Measurements from ENCODE around the gene RO60. TPM values are rescaled to one million over a fixed set of nuclear protein-coding genes. Genes with fewer than 3 reads are reported as not detected.

RO60 gene
- total and polyA plus RNA-seq, 2 of the 4 experiments (the other 2 are of a cell fraction) = 10.9 to 161 TPM

DNA sequence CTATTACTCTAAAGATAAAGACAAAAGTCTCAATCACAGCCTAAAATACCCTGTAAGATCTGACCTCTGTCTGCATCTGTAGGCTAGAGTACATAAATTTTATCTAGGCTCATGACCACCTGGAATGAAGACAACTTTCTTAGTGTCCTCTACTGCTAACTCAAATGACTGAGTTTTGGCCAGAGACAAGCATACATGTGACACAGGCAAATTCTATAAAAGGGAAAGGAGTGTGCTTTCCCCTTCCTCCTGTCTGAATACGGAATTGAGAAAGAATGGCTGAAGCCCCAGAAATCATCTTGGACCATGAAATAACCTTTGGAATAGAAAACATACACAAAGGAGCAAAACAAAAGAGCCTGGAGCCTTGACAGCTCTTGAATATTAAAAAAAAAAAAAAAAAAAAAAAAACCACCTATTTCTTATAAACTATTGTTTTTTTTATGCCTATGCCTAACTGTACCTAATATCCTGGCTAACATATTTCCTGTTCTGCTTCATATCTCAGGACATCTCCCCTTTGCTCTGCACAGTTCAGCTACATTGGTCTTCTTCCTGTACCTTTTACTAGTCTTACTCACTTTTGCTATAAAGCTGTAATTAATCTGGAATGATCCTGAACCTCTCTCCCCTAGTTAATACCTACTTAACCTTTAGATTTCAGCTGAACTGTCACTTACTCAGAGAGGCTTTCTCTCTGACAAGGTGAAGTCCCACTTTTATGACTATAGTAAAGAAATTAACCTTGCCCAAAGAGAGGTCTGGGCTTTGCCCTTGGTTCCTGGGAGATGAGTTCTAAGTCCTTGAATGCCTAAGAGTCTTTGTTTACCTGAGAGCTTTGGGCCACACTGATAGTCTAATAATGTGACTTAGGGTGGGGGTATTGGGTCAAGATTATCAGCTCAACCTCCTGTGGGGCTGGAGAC is 16.4 kb upstream of the RO60 start:
- POLR2A ChIA-PET (ENCODE audit: unreplicated experiment) = no interaction called here
- in situ Hi-C loops (cut with MboI; ENCODE audit: low sequenced_read_pairs) = no loop called here
- no CpG with 5 or more reads among the region's 1 CpG for WGBS, 2 experiments (ENCODE audit: extremely low coverage in 2 of 2, insufficient read length in 1 of 2)

More for the DNA sequence above, 16.4 kb upstream of the RO60 start:
- H3K9me1 ChIP-seq (ENCODE audit: insufficient read depth, low read length) = no peaks in the 10 kb centered on the region
- BruUV-seq (replicated peaks) = no TSS peak
- ATAC-seq (ENCODE audit: low read depth) = no peak
- H2BK15ac ChIP-seq (ENCODE audit: low read depth, low read length) = no peak overlapping the region
- no peaks in the 10 kb centered on the region for H3K4me1 ChIP-seq (ENCODE audit: control insufficient read depth, insufficient read depth, low read length)
- dilution Hi-C loops (cut with HindIII; ENCODE audit: low sequenced_read_pairs, unreplicated experiment) (no loop called here), intact Hi-C loops (cut with micrococcal nuclease) (no loop called here)
- no peak overlapping the region for H2AK5ac ChIP-seq (ENCODE audit: low read depth, low read length)
- CTCF ChIA-PET = no interaction called here
- peaks cover 9 to 15% of the 10 kb centered on the region in 2 experiments; a peak in 3 of 4 replicates for H3K79me1 ChIP-seq (ENCODE audit: low read depth in 1 of 2, low read length in 2 of 2)
- no peak for DNase-seq
- H4K20me1 ChIP-seq (ENCODE audit: insufficient read depth, low read length) = no peaks in the 10 kb centered on the region
- H4K5ac ChIP-seq (ENCODE audit: low read depth, low read length) = no peak overlapping the region
- H3K4me2 ChIP-seq (ENCODE audit: low read depth, low read length) = no peak overlapping the region
- no peak overlapping the region for H2BK5ac ChIP-seq (ENCODE audit: low read depth, low read length, poor library complexity, severe bottlenecking)
- H4K91ac ChIP-seq (ENCODE audit: insufficient read depth, low read depth, low read length) = no peak overlapping the region
- H3K23ac ChIP-seq (ENCODE audit: low read depth, low read length) = no peak overlapping the region
- H2AFZ ChIP-seq (replicated peaks; ENCODE audit: low read length, poor library complexity) = no peak overlapping the region
- peaks cover 11% of the 10 kb centered on the region for H3K36me3 ChIP-seq (ENCODE audit: control insufficient read depth, insufficient read depth, low read length)
- no peak overlapping the region for H3K18ac ChIP-seq (ENCODE audit: low read depth, low read length)
- no peak for TF ChIP-seq SMC3 (IDR thresholded peaks at IDR 0.05; ENCODE audit: low read depth, low read length)
- no peak for TF ChIP-seq RAD21 (IDR thresholded peaks at IDR 0.05; ENCODE audit: low read length)
- TF ChIP-seq CHD1 (IDR thresholded peaks at IDR 0.05; ENCODE audit: low read depth, low read length) = no peak
- TF ChIP-seq CEBPB (IDR thresholded peaks at IDR 0.05; ENCODE audit: low read depth, low read length) = no peak
- TF ChIP-seq RFX5 (IDR thresholded peaks at IDR 0.05; ENCODE audit: low read depth, low read length) = no peak
- no peak for TF ChIP-seq FOS (IDR thresholded peaks at IDR 0.05; ENCODE audit: low read depth, low read length)
- no peak for TF ChIP-seq MAZ (IDR thresholded peaks at IDR 0.05; ENCODE audit: borderline replicate concordance, low read depth, low read length)
- TF ChIP-seq, protein P1, sequence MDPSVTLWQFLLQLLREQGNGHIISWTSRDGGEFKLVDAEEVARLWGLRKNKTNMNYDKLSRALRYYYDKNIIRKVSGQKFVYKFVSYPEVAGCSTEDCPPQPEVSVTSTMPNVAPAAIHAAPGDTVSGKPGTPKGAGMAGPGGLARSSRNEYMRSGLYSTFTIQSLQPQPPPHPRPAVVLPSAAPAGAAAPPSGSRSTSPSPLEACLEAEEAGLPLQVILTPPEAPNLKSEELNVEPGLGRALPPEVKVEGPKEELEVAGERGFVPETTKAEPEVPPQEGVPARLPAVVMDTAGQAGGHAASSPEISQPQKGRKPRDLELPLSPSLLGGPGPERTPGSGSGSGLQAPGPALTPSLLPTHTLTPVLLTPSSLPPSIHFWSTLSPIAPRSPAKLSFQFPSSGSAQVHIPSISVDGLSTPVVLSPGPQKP (IDR thresholded peaks at IDR 0.05; ENCODE audit: borderline replicate concordance, low read depth, low read length) = no peak
- no peak for TF ChIP-seq MAFK (IDR thresholded peaks at IDR 0.05; ENCODE audit: low read depth, low read length)
- no peak for TF ChIP-seq BHLHE40 (IDR thresholded peaks at IDR 0.05; ENCODE audit: low read depth, low read length)
- TF ChIP-seq, protein P2, sequence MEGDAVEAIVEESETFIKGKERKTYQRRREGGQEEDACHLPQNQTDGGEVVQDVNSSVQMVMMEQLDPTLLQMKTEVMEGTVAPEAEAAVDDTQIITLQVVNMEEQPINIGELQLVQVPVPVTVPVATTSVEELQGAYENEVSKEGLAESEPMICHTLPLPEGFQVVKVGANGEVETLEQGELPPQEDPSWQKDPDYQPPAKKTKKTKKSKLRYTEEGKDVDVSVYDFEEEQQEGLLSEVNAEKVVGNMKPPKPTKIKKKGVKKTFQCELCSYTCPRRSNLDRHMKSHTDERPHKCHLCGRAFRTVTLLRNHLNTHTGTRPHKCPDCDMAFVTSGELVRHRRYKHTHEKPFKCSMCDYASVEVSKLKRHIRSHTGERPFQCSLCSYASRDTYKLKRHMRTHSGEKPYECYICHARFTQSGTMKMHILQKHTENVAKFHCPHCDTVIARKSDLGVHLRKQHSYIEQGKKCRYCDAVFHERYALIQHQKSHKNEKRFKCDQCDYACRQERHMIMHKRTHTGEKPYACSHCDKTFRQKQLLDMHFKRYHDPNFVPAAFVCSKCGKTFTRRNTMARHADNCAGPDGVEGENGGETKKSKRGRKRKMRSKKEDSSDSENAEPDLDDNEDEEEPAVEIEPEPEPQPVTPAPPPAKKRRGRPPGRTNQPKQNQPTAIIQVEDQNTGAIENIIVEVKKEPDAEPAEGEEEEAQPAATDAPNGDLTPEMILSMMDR (conservative IDR thresholded peaks at IDR 0.05; ENCODE audit: low read depth, low read length) = no peak
- TF ChIP-seq, protein P3, sequence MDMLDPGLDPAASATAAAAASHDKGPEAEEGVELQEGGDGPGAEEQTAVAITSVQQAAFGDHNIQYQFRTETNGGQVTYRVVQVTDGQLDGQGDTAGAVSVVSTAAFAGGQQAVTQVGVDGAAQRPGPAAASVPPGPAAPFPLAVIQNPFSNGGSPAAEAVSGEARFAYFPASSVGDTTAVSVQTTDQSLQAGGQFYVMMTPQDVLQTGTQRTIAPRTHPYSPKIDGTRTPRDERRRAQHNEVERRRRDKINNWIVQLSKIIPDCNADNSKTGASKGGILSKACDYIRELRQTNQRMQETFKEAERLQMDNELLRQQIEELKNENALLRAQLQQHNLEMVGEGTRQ (IDR thresholded peaks at IDR 0.05; ENCODE audit: low read depth, low read length) = no peak
- no peak overlapping the region for H2AK9ac ChIP-seq (replicated peaks; ENCODE audit: low read depth, low read length, poor library complexity)
- no peak overlapping the region for H3K56ac ChIP-seq (ENCODE audit: extremely low read depth, insufficient read depth, low read length)
- H3K9me3 ChIP-seq (ENCODE audit: control insufficient read depth, insufficient read depth, low read length) = no peaks in the 10 kb centered on the region
- H3K27me3 ChIP-seq (ENCODE audit: control insufficient read depth, insufficient read depth, low read length) = no peaks in the 10 kb centered on the region
- no peak overlapping the region for H4K8ac ChIP-seq (ENCODE audit: low read depth in 2 of 2, low read length in 2 of 2)
- no peak overlapping the region for H3K14ac ChIP-seq (replicated peaks; ENCODE audit: low read depth, low read length)
- H2BK120ac ChIP-seq (ENCODE audit: low read depth, low read length) = no peak overlapping the region
- no peak overlapping the region for H3K27ac ChIP-seq (ENCODE audit: insufficient read depth, low read length)
- no peak overlapping the region for H2BK20ac ChIP-seq (ENCODE audit: low read depth, low read length)
- H3K9ac ChIP-seq (ENCODE audit: low read depth, low read length) = no peak overlapping the region
- no peak overlapping the region for H3K4ac ChIP-seq (ENCODE audit: low read depth, low read length)
- no peak overlapping the region for H3K4me3 ChIP-seq (ENCODE audit: insufficient read depth, low read depth, low read length)
